Fibroblast of skin of left quadriceps (primary cell): ENCODE results near the gene SERINC5.

Experiments used
- DNase-seq, 2 experiments: peaks; one replicate each; pipeline ENCODE4 v3.0.0-alpha.2; 2013; ENCODE audit warnings: low read depth in 2 of 2

SERINC5 gene

DNA sequence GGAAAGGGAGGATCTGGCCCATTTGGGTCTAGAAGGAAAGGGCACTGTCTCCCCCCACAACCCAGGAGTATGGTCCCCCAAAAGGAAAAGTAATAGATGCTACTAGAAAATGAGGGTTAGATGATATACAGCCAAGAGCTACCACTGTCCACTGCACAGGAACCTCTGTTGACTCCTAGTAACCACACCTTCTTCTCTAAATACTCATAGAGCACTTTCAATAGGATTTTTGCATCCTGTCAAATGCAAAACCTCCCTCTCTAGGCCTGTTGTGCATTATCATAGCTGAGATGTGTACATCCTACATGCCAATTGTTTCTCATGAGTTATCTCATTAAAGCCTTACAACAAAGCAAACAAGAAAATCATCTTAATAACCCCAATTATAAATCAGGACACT lies 153.9 kb downstream of the SERINC5 start:
- DNase-seq = no peak

DNA sequence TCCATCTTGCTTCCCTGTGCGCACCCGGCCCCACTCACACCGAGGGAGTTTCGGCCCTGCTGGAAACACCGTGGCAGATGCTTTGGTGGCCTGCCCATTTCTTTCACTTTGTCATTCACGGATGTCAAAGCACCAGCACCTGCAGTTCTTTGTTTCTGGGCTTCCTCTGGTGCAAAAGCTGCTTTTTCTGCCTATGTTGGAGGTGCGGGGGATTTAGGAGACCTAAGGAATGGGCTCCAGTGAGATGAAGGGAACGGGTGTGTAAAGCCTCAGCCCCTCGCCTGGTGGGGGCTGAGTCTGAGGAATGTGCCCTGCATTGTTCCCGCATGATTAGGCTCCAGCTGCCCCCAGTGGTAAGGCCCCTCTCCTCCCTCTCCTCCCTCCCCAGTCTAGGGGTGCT lies 158.4 kb downstream of the SERINC5 start:
- no peak for DNase-seq

DNA sequence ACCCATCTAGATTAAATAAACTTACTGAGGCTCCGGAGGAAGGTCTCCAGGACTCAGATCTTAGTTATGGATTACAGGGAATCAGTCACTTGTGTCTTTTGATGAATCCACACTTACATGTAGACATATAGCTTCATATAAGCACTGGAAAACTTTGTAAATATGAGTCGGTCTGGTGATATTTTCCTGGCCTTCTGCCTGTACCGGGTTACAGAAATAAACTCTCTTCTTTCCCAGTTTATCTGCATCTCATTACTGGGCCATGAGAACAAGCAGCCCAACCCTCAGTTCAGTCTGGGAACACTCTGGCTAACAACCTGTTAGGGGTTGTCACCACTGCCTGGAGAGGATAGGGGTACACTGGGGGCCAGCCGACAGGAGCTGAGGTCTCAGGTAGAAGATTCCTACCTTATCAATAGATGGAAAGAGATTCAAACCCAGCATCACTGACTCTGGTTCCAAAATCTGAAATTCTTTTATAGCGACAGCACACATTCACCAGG lies 161.6 kb downstream of the SERINC5 start:
- no peak for DNase-seq

- no peak for DNase-seq
Observed at GRCh38 chr5:80093796-80094195, 162.1 kb downstream of the SERINC5 start.

DNA sequence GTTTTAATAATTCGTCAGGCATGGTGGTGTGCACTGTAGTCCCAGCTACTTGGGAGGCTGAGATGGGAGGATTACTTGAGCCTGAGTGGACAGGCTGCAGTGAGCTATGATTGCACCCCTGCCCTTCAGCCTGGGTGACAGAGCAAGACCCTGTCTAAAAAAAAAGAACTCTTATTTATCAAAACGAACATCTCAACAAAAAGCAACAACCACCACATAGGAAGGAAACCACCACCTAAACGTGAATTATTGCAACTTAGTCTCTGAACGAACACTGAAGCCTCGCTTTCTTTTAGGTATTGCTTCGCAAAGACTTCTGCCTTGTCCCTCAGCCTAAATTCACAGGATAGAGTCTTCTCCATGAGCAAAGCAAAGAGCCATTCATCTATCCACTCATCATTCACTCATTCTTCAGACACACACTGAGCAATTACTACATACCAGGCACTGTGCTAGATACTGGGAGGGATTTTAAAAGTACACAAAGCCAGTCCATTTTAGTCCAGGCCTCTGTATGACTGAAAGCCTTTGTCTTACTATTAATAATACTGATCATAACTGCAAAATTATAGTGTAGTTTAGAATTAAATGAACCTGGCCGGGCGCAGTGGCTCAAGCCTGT lies 163.3 kb downstream of the SERINC5 start:
- DNase-seq = no peak

- DNase-seq = peak; percentile 29 to 30
Observed at GRCh38 chr5:80091792-80092192, 164.1 kb downstream of the SERINC5 start.

DNA sequence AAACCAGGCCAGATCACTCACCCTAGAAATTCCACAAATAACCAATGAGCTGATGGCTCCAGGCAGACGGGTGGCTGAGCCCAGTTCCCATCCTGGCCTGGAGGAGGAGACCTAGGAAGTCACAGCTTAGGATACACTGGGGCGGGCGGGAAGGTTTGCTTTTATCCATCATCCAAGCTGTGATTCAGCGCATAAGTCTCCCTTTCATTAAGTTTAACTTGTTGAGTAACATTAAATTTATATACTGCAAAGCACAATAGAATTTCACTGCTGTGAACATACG lies 165.0 kb downstream of the SERINC5 start:
- no peak for DNase-seq

GRCh38 chr5:80083101-80083890 lies 172.6 kb downstream of the SERINC5 start:
- DNase-seq = peak; percentile 49 to 50

DNA sequence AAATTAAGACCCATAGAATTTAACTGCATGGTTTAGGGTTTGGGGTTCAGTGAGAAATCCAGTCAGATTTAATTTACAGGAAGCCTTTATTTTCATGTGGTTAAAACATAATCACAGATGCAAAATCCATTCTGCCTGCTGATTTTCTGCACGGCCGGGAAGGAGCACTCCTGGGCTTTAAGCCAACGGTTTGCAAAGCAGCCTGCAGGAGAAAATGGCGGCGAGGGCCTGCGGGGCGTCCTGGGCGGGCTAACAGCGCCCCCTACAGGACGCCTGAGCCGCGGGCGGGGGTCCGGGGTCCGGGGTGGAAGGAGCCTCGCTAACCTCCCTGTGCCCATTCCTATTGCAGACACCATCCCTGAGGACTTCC lies 173.1 kb downstream of the SERINC5 start:
- DNase-seq = peak; percentile 68 to 71

- DNase-seq = no peak
Observed at GRCh38 chr5:80082281-80082680, 173.6 kb downstream of the SERINC5 start.

GRCh38 chr5:80078921-80079320 lies 176.9 kb downstream of the SERINC5 start:
- no peak for DNase-seq

- no peak for DNase-seq
Observed at GRCh38 chr5:80077051-80077714, 178.7 kb downstream of the SERINC5 start.

DNA sequence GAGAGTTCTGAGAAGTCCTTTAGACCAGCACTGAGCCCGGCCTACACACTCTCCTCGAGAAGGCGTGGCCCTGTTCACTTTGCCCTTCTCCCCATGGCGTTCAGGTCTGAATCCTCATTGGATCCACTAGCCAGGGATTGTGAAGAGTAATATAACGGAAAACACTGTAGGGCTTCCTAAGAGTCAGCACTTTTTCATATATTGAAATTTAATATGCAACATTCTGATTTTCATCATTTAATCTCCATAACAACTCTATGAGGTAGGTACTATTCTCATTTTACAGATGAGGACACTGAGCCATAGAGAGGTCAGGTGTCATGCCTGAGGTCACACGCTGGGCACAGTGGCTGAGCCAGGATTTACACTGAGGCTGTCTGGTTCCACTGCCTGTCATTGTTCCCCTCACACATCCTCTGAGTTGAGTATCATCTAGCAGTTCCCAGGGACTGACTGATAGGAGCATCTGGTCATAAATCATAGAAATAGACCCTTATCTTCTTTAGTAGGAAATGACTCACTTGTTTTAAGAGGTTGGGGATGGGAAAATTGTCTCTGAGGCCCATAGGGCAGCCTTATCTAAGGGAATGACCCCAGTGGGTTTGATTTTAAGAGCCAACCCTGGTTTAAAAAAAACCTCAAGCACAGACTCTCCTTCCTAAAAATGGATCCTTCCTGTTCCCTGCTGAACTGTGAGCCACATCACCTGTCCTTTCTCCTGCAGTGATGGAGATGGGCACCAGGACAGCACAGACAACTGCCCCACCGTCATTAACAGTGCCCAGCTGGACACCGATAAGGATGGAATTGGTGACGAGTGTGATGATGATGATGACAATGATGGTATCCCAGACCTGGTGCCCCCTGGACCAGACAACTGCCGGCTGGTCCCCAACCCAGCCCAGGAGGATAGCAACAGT lies 179.5 kb downstream of the SERINC5 start:
- no peak for DNase-seq

DNA sequence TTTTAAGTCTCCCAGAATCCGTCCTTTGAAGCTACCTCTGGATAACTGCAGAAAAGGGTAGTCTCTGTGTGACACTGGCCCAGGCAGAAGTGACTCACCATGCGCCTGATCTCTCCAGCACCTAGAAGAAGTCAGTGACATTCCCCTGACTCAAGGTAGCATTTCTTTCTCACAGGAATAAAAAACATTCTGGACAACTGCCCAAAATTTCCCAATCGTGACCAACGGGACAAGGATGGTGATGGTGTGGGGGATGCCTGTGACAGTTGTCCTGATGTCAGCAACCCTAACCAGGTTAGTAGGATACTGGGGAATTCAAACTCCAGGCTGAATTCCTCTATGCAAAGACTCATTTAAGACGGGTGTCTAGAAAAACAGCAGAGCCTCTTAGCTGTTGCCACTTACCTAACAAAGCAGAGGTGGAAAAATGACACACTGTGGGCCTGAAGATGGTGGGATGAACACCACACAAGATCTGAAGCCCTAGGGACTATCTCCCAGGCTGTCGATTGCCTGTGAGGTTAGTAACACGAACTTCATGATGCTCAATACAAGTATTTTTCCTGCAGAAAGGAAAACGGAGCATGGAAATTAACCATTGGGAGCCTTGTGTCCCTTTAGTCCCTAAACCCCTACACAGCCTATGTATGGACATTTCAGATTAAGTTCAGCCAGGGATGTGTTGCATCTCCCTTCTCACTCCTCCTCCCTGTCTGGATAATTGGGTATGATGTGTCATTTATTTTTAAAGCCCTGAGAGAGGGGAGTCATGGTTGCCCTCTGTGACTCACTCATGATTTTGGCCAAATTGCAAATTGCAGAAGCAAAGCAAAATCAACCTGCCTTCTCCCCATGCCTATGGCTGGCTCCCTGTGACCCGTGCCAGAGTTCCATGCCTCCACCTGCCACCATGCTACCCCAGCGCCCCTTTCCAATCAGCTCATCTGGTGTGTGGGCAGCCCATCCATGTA lies 183.5 kb downstream of the SERINC5 start:
- DNase-seq = no peak

DNA sequence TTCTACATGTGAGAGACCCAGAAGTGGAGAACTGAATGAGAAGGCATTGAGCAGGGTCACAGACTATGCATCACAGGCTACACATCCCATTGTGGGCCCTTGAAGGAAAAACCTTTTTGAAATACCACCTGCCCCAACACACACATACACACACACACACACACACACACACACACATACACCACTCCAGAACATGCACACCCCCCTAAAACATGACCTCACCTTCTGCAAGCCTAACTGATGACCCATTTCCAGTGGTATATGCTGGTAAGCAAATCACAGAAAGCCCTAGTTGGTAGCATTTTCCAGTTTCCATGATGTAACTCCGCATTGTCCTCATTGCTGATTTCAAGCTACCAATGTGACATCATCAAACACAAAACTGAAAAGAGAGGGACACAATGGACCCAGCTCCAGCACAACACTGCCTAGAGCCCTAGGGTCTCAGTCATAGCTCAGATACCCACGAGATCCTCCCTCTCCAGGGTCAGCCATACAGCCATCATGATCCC lies 184.3 kb downstream of the SERINC5 start:
- no peak for DNase-seq

DNA sequence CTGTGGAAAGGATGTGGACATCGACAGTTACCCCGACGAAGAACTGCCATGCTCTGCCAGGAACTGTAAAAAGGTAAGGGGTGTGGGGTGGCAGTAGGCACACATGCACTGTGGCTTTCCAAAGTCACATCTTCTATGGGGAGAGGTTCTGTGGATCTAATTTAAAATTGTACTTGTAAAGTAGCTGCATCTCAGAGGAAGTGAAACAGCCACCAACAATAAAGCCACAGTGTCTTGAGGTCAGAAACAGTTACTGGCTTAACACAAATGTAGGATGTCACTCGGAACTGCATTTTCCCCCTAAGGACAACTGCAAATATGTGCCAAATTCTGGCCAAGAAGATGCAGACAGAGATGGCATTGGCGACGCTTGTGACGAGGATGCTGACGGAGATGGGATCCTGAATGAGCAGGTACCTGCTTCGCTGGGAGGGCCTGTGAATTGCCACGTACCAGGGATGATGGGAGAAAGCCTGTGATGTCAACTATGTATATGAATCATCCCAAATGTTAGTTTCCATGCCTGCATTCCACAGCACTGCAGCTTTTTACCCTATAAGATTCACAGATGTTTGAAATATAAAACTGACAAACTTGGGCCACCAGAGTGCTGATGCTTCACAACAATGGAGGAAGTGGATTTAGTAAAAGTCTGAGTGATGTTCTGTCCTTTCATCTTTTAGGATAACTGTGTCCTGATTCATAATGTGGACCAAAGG lies 185.4 kb downstream of the SERINC5 start:
- DNase-seq = peak in 1 of 2 experiments; percentile 35

DNA sequence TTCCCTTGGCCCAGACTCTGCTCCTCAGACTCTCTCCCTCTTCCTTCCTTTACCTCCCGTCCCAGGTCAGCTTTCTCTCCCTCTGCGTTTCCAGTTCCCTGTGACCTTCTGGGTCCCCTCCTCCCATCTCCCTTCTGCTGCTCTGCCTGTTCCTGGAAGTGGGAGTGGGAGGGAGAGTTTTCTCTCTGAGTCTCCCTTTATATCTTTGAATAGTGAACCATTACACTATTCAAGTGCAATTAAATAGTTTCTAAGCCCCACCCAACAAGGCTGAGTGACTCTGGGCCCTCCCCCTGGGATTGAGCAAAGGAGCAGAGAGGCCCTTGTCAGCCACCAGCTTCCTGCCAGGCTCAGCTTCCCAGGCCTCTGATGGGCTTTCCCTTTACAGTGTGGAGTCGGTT lies 185.9 kb downstream of the SERINC5 start:
- no peak for DNase-seq

GRCh38 chr5:80069251-80069800 lies 186.5 kb downstream of the SERINC5 start:
- peak in 1 of 2 experiments; percentile 13 for DNase-seq

- no peak for DNase-seq
Observed at GRCh38 chr5:80068775-80069174, 187.1 kb downstream of the SERINC5 start.

- no peak for DNase-seq
Observed at GRCh38 chr5:80068246-80068636, 187.6 kb downstream of the SERINC5 start.
